ENCODE results near the gene LRRC15.

The LRRC15 gene

GRCh38 chr3:194330160-194330559 lies 39.4 kb downstream of the LRRC15 start:
- no peak for DNase-seq

DNA sequence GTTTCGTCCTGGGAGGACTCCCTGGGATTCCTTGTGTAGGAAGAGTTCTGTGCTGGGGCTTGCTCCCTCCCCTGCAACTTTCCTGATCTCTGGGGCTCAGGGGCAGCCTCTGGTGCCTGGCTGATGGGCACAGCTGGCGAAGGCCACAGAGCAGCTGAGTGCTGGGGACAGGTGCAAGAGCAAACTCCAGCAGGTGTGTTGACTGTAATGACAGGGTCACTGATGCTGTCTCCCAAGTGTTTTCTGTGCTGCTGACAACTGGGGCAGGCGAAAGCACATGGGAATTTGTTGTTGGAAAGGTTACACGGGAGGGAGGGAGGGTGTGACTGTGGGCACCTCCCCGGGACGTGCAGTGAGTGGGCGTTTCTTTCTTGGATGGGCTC lies 40.0 kb downstream of the LRRC15 start:
- no peak for DNase-seq

DNA sequence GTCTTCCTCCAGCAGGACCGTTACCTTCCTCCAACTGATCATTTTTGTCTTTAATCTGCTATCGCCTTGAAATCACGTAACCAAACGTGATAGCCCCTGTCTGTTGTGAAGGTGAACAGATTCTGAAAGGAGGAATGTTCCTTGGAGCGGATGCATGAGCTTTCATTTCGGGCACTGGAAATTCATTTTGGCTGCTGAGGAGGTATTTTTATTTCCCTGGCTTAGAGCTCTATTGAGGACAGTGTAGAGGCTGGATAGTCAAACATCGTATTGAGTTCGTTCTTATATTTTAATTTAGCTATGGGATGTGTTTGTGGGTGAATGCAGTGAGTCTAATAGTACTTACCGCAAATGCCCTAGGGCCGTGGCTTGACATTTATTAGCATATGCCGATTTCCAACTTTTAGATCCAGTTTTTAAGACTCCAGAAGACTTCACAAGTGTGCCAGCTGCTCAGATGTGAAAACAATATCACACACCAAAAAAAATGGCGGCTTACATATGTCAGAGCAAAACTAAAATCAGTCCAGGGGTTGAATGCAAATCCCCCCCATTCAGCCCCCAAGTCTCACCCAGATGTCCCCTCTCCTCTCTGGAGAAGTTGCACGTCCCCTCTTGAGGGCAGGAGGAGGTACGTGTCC lies 40.5 kb downstream of the LRRC15 start:
- DNase-seq = no peak

DNA sequence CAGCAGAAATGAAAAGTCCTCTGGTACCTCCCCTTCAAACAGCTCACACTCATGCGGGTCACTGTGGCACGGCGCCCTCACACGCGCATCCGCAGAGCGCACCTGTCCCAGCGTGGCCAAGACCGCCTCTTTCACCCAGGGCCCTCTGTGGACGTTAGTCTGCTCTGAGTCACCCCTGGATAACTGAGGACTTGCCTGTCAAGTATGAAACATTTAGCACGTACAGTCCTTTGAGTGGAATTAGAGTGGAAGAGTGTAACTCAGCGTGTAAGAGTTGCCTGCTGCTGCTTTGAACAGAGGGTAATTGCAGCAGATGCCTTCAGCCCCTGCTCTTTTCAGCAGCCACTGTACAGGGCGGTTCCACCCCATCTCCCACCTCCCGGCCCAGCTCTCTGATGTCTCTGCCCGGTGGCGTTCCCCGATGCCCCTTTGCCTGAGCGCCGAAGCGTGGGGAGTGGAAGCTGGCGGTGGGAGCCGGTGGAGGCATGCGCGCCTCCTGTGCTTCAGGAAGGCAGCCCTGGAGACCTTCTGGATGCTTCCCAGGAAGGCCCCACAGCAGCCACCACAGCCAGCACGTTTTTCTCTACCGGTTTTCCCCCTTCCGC lies 41.4 kb downstream of the LRRC15 start:
- DNase-seq = no peak

DNA sequence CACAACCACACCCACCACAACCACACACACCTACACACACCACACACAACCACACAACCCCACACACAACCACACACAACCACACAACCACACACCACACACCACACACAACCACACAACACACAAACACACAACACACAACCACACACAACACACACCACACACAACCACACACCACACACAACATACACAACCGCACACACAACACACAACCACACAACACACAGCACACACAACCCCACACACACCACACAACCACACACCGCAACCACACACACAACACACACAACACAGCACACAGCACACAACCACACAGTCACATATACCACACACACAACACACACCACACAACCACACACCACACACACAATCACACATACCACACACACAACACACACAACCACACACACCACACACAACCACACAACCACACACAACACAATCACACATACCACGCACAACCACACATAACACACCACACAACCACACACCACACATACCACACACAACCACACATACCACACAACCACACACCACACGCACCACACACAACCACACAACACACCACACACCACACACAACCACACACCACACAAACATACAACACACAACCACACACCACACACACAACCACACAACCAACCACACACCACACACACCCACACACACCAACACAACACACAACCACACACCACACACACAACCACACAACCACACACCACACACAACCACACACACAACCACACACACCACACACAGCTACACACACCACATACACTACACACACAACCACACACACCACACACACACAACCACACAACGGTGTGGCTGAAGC lies 42.1 kb downstream of the LRRC15 start:
- no peak for DNase-seq

GRCh38 chr3:194326968-194327217 lies 42.6 kb downstream of the LRRC15 start:
- DNase-seq = no peak

- no peak for DNase-seq
Measured at GRCh38 chr3:194326192-194326967, 43.2 kb downstream of the LRRC15 start.

DNA sequence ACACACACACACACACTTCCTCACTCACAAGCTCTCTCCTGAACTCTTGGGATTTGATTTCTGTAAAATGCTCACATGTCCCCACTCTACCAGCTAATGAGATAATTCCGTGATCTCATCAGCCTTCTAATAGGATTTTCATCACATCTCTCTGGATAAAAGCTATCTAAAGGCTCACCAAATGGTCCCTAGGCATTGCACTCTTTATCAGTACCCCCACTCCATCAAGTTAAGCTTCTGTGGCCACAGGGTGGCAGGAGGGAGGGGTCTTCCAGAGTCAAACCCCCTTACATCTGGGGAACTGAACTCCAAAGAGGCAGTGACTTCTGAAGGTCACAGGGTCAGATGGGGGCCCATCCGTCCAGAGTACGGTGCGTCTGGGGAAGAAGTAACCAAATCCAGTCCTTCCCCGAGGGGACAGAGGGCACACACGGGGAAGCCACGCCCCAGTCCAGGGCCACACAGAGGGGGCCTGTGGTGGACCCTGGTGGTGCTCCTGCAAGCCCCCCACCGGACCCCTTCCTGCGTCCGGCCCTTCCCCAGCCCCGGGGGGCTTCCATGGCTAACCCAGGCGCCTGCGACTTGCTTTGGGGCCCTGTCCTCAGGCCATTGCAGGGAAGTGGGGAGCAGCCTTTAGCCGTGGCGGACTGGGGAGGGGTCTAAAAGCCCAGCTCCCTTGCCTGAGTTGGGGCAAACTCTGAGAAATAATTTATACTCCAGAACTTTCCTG lies 44.0 kb downstream of the LRRC15 start:
- no peak for DNase-seq

GRCh38 chr3:194324823-194325327 lies 44.7 kb downstream of the LRRC15 start:
- DNase-seq = no peak

GRCh38 chr3:194323785-194324735 lies 45.5 kb downstream of the LRRC15 start:
- no peak for DNase-seq

GRCh38 chr3:194322678-194323211 lies 46.8 kb downstream of the LRRC15 start:
- DNase-seq = no peak

DNA sequence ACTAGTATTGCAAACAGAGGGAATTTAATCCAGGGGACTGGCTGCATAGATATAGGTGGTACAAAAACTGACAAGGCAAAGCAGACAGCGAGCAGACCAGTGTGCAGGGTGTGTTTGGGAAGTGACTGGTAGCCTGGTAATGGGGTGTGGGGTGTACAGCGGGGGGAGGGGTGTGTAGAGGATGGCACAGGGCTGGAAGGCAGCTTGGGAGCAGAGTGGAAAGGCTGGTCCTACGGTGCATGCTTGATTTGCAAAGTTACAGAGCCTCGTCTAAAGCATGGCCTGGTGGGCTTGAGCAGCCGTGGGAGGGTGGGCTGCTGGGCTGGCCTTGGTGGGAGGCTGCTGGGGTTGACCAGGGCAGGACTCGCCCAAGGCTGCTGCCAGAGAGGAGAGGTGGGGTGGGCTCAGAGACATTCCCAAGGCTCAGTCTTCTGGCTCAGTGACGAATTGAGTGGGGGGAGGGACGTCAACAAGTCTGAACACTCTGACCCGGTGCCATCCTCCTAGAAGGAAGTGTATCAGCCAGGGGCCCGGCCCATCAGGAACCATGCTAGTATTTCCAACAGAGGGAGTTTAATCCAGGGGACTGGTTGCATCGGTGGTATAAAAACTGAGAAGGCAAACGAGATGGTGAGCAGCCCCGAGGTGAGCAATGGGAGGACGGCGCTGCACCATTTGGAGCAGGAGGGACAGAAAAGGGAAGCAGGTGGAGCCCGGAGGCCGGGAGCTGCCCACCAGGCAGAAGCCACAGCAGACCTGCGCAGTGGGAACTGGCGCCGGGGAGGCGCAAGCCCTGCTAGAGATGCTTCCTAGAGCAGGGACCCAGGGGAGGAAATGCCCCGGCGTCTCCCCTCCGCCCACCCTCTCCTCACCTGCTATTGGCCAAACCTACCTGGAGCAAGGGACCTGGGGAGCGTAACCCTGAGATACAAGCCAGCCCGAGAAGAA lies 47.6 kb downstream of the LRRC15 start:
- no peak for DNase-seq

- no peak for DNase-seq
Measured at GRCh38 chr3:194320744-194321243, 48.7 kb downstream of the LRRC15 start.

GRCh38 chr3:194320100-194320499 lies 49.4 kb downstream of the LRRC15 start:
- DNase-seq = no peak

- no peak for DNase-seq
Measured at GRCh38 chr3:194318511-194319161, 50.9 kb downstream of the LRRC15 start.

DNA sequence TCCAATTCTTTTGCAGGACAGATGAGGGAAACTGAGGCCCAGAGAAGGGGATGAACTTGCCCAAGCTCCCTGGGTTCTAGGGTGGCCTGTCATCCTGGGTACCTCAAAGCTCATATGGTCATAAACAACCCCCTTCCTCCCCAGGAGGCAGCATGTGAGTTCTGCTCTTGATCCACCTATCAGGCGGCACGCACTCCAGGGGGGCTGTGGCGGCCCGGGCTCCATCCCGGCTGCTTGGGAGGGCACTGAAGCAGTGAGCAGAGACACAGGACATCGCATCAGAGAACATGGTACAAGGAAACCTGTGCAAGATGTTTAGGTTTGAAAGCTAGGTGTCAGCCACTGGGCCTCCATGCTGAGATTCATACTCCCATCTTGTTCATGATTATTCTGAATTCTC lies 52.6 kb downstream of the LRRC15 start:
- DNase-seq = no peak

DNA sequence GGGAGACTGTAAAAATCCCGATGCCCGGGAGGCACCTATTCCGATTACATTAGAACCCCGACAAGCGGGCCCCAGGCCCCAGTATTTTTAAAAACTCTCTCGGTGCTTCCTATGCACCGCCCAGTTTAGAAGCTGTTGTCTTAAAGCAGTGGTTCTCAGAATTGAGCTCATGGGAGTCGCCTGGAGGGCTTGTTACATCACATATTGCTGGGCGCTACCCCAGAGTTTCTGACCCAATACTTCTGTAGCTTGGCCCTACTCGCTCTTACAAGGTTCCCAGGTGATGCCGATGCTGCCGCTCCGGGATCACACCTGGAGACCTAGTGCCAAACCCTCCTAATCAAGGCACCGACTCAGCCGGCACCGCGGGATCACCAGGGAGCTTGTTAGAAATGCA lies 53.6 kb downstream of the LRRC15 start:
- no peak for DNase-seq

DNA sequence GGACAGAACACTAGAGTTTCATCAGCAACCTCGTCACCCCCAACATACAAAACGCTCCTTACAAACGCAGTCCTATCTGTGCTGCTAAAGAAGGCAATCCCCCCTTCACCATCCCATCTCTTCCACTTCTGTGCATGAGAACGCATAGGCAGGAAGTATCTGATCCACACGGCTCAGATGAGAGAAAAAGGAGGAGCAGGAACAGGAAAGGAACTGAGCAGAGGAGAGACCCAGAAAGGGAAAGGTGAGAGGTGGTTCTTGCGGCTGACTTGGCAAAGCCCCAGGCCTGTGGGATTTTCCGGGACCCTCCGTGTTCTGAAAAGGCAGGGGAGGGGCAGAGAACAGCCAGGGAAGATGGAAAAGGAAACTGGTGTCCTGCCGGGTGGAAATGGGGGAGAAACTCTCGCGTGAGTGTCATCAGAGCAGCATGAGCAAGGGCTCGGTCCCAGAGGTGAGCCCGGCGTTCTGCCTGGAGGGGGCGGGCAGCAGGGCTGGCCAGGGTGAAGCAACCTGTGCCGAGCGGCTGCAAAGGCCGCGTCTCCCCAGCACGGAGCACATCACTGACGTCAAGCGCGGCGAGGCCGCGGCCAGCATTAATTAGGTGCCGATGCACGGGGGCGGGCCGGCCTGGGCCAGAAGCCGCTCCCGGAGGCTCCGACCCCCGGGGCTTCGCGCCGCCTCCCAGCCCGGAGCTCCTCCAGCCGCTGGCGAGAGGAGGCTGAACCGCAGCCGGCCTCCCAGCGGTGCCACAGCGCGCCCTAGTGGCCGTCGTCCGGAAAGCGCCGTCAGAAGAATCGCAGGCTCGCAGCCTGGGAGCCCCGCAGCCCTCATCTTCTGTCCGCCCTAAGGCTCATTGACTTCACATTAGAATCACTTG lies 54.2 kb downstream of the LRRC15 start:
- DNase-seq = no peak

Data from SIG-M5 (cell line).